Measurements from ENCODE around the gene MYO3B. TPM values are rescaled to one million over a fixed set of nuclear protein-coding genes. Genes with fewer than 3 reads are reported as not detected.

The MYO3B gene
- polyA plus RNA-seq, 1 experiment = 0.10 TPM

DNA sequence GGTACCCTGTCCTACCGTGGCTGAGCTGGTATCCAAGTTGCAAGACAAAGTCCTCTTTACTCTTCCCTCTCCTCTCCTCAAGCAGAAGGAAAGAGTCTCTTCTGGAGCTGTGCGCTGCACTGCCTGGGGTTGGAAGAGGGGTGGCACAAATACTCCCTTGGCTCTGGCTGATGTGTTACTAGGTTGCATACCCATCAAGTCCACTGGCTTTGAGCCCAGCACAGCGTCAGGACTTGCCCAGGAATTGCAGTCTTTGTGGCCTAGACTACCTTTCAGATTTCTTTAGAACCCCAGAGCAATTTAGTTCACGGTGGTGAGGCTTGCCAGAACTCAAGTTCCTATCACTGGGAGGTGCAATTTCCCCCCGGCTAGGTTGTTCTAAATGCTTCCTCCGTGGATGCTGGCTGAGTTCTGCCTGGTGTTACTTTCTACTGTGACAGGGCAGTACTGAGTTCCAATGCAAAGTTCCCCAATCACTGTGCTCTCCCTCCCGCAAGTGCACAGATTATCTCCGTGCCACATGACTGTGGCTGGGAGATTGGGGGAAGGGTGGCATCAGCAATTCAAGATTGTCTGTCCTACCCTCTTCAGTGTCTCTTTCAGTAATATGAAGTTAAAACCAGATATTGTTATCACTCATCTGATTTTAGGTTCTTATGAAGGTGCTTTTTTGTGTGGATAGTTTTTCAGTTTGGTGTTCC lies 13.4 kb downstream of the MYO3B start:
- Histone ChIP-seq H3K27me3 (ENCODE audit: control insufficient read depth, insufficient read depth, low read length) (peaks cover 2% of the 10 kb centered on the region), H3K9me3 (ENCODE audit: control insufficient read depth, insufficient read depth, low read length) (no peaks in the 10 kb centered on the region), H3K4me3 (ENCODE audit: low read depth, low read length) (no peak overlapping the region), H3K27ac (ENCODE audit: low read depth, low read length) (no peak overlapping the region)
- TF ChIP-seq CTCF (IDR thresholded peaks at IDR 0.05; ENCODE audit: low read depth, low read length) = no peak
- no peak for DNase-seq (ENCODE audit: low read depth, low spot score)
- ChIA-PET POLR2A (no interaction called here), CTCF (no interaction called here)

GRCh38 chr2:170196963-170197362 lies 19.0 kb downstream of the MYO3B start:
- Histone ChIP-seq H3K27ac (ENCODE audit: low read depth, low read length) (no peak overlapping the region), H3K27me3 (ENCODE audit: control insufficient read depth, insufficient read depth, low read length) (peaks cover 2% of the 10 kb centered on the region), H3K4me3 (ENCODE audit: low read depth, low read length) (no peak overlapping the region), H3K9me3 (ENCODE audit: control insufficient read depth, insufficient read depth, low read length) (no peaks in the 10 kb centered on the region)
- ChIA-PET POLR2A (no interaction called here), CTCF (no interaction called here)
- TF ChIP-seq CTCF (IDR thresholded peaks at IDR 0.05; ENCODE audit: low read depth, low read length) = no peak
- DNase-seq (ENCODE audit: low read depth, low spot score) = no peak

DNA sequence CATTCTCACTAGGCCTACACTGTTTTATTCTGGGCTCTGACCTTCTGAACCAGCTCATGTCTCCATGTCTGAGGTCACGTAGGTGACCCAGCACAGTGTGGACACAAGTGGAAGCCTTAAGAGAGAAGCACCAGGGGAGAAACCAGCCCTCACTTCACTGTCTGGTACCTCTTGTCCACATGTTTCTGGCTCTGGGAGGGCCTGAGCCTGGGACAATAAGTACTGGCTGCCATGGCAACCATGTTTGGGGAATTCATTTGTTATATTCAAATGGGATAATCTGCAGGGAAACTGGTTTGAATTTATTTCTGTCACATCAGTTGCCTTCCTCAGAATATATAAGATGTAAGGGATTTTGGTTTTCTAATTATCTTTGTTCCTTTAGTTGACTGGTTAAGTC lies 23.3 kb downstream of the MYO3B start:
- CTCF ChIA-PET = no interaction called here
- TF ChIP-seq CTCF (IDR thresholded peaks at IDR 0.05; ENCODE audit: low read depth, low read length) = no peak
- Histone ChIP-seq H3K27me3 (ENCODE audit: control insufficient read depth, insufficient read depth, low read length) (no peaks in the 10 kb centered on the region), H3K27ac (ENCODE audit: low read depth, low read length) (no peak overlapping the region), H3K9me3 (ENCODE audit: control insufficient read depth, insufficient read depth, low read length) (no peaks in the 10 kb centered on the region), H3K4me3 (ENCODE audit: low read depth, low read length) (no peak overlapping the region)
- POLR2A ChIA-PET = no interaction called here
- no peak for DNase-seq (ENCODE audit: low read depth, low spot score)

- H3K9me3 ChIP-seq (ENCODE audit: control insufficient read depth, insufficient read depth, low read length) = no peaks in the 10 kb centered on the region
- ChIA-PET CTCF (no interaction called here), POLR2A (no interaction called here)
These were observed 23.9 kb downstream of the MYO3B start for GRCh38 chr2:170201734-170202393.

More at GRCh38 chr2:170201734-170202393, 23.9 kb downstream of the MYO3B start:
- Histone ChIP-seq H3K4me3 (ENCODE audit: low read depth, low read length) (no peak overlapping the region), H3K27me3 (ENCODE audit: control insufficient read depth, insufficient read depth, low read length) (no peaks in the 10 kb centered on the region), H3K27ac (ENCODE audit: low read depth, low read length) (no peak overlapping the region)
- DNase-seq (ENCODE audit: low read depth, low spot score) = no peak
- TF ChIP-seq CTCF (IDR thresholded peaks at IDR 0.05; ENCODE audit: low read depth, low read length) = no peak
